Endothelial cell of umbilical vein (primary cell): Measurements from ENCODE around the gene USP31. TPM values are rescaled to one million over a fixed set of nuclear protein-coding genes. Genes with fewer than 3 reads are reported as not detected.

ENCODE experiments used
- BruUV-seq: library from RNA; stranded (reverse); fragments of 400-500 nt; replicated peaks from 2 replicates; lab custom pipeline; 2021; lab: Mats Ljungman, UMichigan
- CTCF ChIA-PET: fragments of 300-600, 350-600 bp; sonication (Branson Sonifier 250); formaldehyde crosslinking; loops from one replicate; lab custom pipeline; 2021; ENCODE audit warnings: antibody characterized with exemption, inconsistent platforms; lab: Charles Lee
- POLR2A ChIA-PET: fragments of 300-600, 350-600 bp; sonication (Branson Sonifier 250); formaldehyde crosslinking; loops from one replicate; lab custom pipeline; 2021; ENCODE audit warnings: antibody characterized with exemption, inconsistent platforms; lab: Charles Lee
- DNase-seq: peaks from one replicate; pipeline ENCODE4 v3.0.0-alpha.2; 2011; ENCODE audit warnings: low read depth, low spot score
- FAIRE-seq: peaks from 2 replicates; lab custom pipeline; 2011; peaks lifted over from hg19 to GRCh38; lab: Jason Lieb, UNC
- H2AFZ ChIP-seq: 2 replicates; pipeline ENCODE4 v1.6.0; 2012; ENCODE audit warnings: low read depth, low read length, control low read depth, inconsistent platforms
- H3K27ac ChIP-seq: 2 replicates; pipeline ENCODE4 v1.5.1; 2011; ENCODE audit warnings: low read depth, mild to moderate bottlenecking, control low read depth, low read length, moderate library complexity; ENCODE audit not compliant: insufficient read depth
- H3K27me3 ChIP-seq, 2 experiments: 2 replicates each; pipeline versions ENCODE4 v1.6.0 to v1.6.1; 2011; ENCODE audit warnings: low read length in 2 of 2, mixed read lengths in 1 of 2; ENCODE audit not compliant: control insufficient read depth in 2 of 2, insufficient read depth in 2 of 2
- H3K36me3 ChIP-seq, 2 experiments: 2 replicates in 1 of 2; 3 replicates in 1 of 2; pipeline ENCODE4 v1.5.1; 2011; ENCODE audit warnings: low read length in 2 of 2, mild to moderate bottlenecking in 1 of 2, moderate library complexity in 1 of 2; ENCODE audit not compliant: control insufficient read depth in 2 of 2, insufficient read depth in 2 of 2; ENCODE audit errors: extremely low read depth in 1 of 2
- H3K4me1 ChIP-seq: 3 replicates; pipeline ENCODE4 v1.5.1; 2011; ENCODE audit warnings: mild to moderate bottlenecking, low read length; ENCODE audit not compliant: control insufficient read depth, insufficient read depth; ENCODE audit errors: extremely low read depth
- H3K4me2 ChIP-seq: 2 replicates; pipeline ENCODE4 v1.6.1; 2011; ENCODE audit warnings: low read length, control low read depth, mixed read lengths; ENCODE audit not compliant: insufficient read depth
- H3K4me3 ChIP-seq, 3 experiments: fragments of 200-600 bp in 1 of 3; sonication (generic), shearing (Covaris generic) in 1 of 3; replicated peaks in 1 of 3; 2 replicates each; pipeline ENCODE4 v1.5.1; 2011 to 2016; ENCODE audit warnings: control low read depth in 3 of 3, low read length in 3 of 3, mild to moderate bottlenecking in 2 of 3, inconsistent platforms in 1 of 3, low read depth in 1 of 3, moderate library complexity in 1 of 3; ENCODE audit not compliant: insufficient read depth in 1 of 3
- H3K79me2 ChIP-seq: 2 replicates; pipeline ENCODE4 v1.6.0; 2012; ENCODE audit warnings: low read length, inconsistent platforms; ENCODE audit not compliant: control insufficient read depth, insufficient read depth
- H3K9ac ChIP-seq: replicated peaks from 2 replicates; pipeline ENCODE3; 2011; ENCODE audit warnings: low read length, control low read depth; ENCODE audit not compliant: insufficient read depth; ENCODE audit errors: extremely low read depth
- H3K9me1 ChIP-seq: replicated peaks from 3 replicates; pipeline ENCODE4 v1.6.0; 2011; ENCODE audit warnings: mild to moderate bottlenecking, low read length; ENCODE audit not compliant: control insufficient read depth, insufficient read depth; ENCODE audit errors: extremely low read depth
- H3K9me3 ChIP-seq: replicated peaks from 2 replicates; pipeline ENCODE4 v1.5.1; 2012; ENCODE audit warnings: low read length, inconsistent platforms; ENCODE audit not compliant: control insufficient read depth, insufficient read depth
- H4K20me1 ChIP-seq: replicated peaks from 2 replicates; pipeline ENCODE3; 2011; ENCODE audit warnings: mild to moderate bottlenecking, low read length; ENCODE audit not compliant: control insufficient read depth, insufficient read depth; ENCODE audit errors: extremely low read depth
- CTCF ChIP-seq, 2 donors: IDR thresholded peaks; 1 replicate in 1 of 2; 2 replicates in 1 of 2; pipeline ENCODE4 v1.5.1; 2011; ENCODE audit warnings: low read length in 2 of 2, mild to moderate bottlenecking in 2 of 2, moderate library complexity in 2 of 2, control low read depth in 1 of 2, inconsistent platforms in 1 of 2, low read depth in 1 of 2; ENCODE audit not compliant: insufficient read depth in 1 of 2; ENCODE audit errors: extremely low read depth in 1 of 2
- EZH2 ChIP-seq: IDR thresholded peaks from 2 replicates; pipeline ENCODE4 v1.6.1; 2012; ENCODE audit warnings: borderline replicate concordance, low read depth, mild to moderate bottlenecking, moderate library complexity, low read length, inconsistent platforms; ENCODE audit not compliant: severe bottlenecking
- FOS ChIP-seq: IDR thresholded peaks from 2 replicates; pipeline ENCODE4 v1.6.1; 2011; ENCODE audit warnings: mild to moderate bottlenecking, low read length, moderate library complexity, borderline replicate concordance; ENCODE audit not compliant: insufficient read depth
- GATA2 ChIP-seq: IDR thresholded peaks from 2 replicates; pipeline ENCODE4 v1.7.0; 2011; ENCODE audit warnings: low read depth, mild to moderate bottlenecking, moderate library complexity, mixed read lengths, low read length; ENCODE audit not compliant: insufficient read length, insufficient read depth
- JUN ChIP-seq: IDR thresholded peaks from 2 replicates; pipeline ENCODE4 v1.6.1; 2011; ENCODE audit warnings: borderline replicate concordance, low read depth; ENCODE audit not compliant: insufficient read length, insufficient read depth
- MAX ChIP-seq: IDR thresholded peaks from 2 replicates; pipeline ENCODE4 v1.6.1; 2011; ENCODE audit not compliant: insufficient read depth, insufficient read length
- MYC ChIP-seq: IDR thresholded peaks from one replicate; pipeline ENCODE4 v1.6.1; 2011; ENCODE audit warnings: mild to moderate bottlenecking, low read depth, low read length
- POLR2AphosphoS5 ChIP-seq: IDR thresholded peaks from 2 replicates; pipeline ENCODE4 v1.6.1; 2012; ENCODE audit warnings: low read depth, mild to moderate bottlenecking, control low read depth, low read length, moderate library complexity; ENCODE audit not compliant: insufficient read depth
- dilution Hi-C: fragments of 300-500 bp; cut with MboI; formaldehyde crosslinking; loops from one replicate; pipeline ENCODE4 v1.15.0; 2019; ENCODE audit warnings: low sequenced_read_pairs; ENCODE audit not compliant: extremely low pct_ligation_motif_present
- intact Hi-C: fragments of 100-400 bp; cut with micrococcal nuclease; formaldehyde crosslinking; loops from one replicate; pipeline ENCODE4 v1.10.0; 2022
- polyA plus RNA-seq, 4 experiments: library from polyadenylated mRNA; depleted of rRNA in 3 of 4; stranded (reverse) in 3 of 4; unstranded in 1 of 4; fragments of >200 nt; gene quantifications; 2 replicates each; pipeline versions ENCODE4 v1.2.1 to v1.2.3, GENCODE V29; 2011 to 2012; ENCODE audit warnings: missing spikeins in 1 of 4
- total RNA-seq: library from RNA; stranded (reverse); gene quantifications from 2 replicates; pipeline ENCODE4 v1.2.3, GENCODE V29; 2021

USP31 gene
- total and polyA plus RNA-seq, 2 donors (not counting 3 experiments of a cell fraction or from before 2014, with no cell fraction given) = 14.5 to 42.4 TPM

GRCh38 chr16:23163921-23164320 is 14.7 kb upstream of the USP31 start:
- FAIRE-seq = no peak
- no TSS peak for BruUV-seq

GRCh38 chr16:23160574-23160973 is 11.3 kb upstream of the USP31 start:
- Histone ChIP-seq H3K9me1 (no peaks in the 10 kb centered on the region), H3K9me3 (no peaks in the 10 kb centered on the region), H3K27me3 (peaks cover 5 to 8% of the 10 kb centered on the region in 2 experiments), H3K4me1 (no peaks in the 10 kb centered on the region), H3K4me2 (no peak overlapping the region), H3K79me2 (no peaks in the 10 kb centered on the region), H3K27ac (no peak overlapping the region), H3K36me3 (no peaks in the 10 kb centered on the region), H3K4me3 (no peak overlapping the region), H3K9ac (no peak overlapping the region), H4K20me1 (no peaks in the 10 kb centered on the region), H2AFZ (no peak overlapping the region)
- POLR2A ChIA-PET = no interaction called here
- CTCF ChIA-PET = no interaction called here
- no peak for DNase-seq
- dilution Hi-C loops = no loop called here
- intact Hi-C loops = no loop called here
- BruUV-seq = no TSS peak
- TF ChIP-seq GATA2 (no peak), MAX (no peak), JUN (no peak), EZH2 (no peak), POLR2AphosphoS5 (no peak), MYC (no peak)
- no peak for FAIRE-seq

More at GRCh38 chr16:23163921-23164320, 14.7 kb upstream of the USP31 start:
- intact Hi-C loops = no loop called here
- no peak overlapping the region for H3K4me2 ChIP-seq
- no peaks in the 10 kb centered on the region for H3K36me3 ChIP-seq
- H3K27me3 ChIP-seq = peaks cover 5 to 6% of the 10 kb centered on the region in 2 experiments
- ChIA-PET POLR2A (no interaction called here), CTCF (no interaction called here)
- H3K27ac ChIP-seq = no peak overlapping the region
- no peak overlapping the region for H3K9ac ChIP-seq
- H2AFZ ChIP-seq = no peak overlapping the region
- no peak overlapping the region for H3K4me3 ChIP-seq
- H4K20me1 ChIP-seq = no peaks in the 10 kb centered on the region
- no peak for TF ChIP-seq MYC
- TF ChIP-seq FOS = no peak
- no peak for TF ChIP-seq CTCF (IDR thresholded peaks at IDR 0.05; ENCODE audit: extremely low read depth in 1 of 2, insufficient read depth in 1 of 2, low read depth in 1 of 2, low read length in 2 of 2)
- no peak for TF ChIP-seq JUN
- H3K9me3 ChIP-seq = no peaks in the 10 kb centered on the region
- no peaks in the 10 kb centered on the region for H3K79me2 ChIP-seq
- H3K9me1 ChIP-seq = no peaks in the 10 kb centered on the region
- dilution Hi-C loops = no loop called here
- no peak for DNase-seq
- H3K4me1 ChIP-seq = no peaks in the 10 kb centered on the region
